Measurements from ENCODE around the gene GRID2.
"Not testable (repeated sequence)": the region's sequence is repeated elsewhere in the genome, so short reads cannot be mapped to it uniquely, and the experiment has no call there.

GRID2 gene

GRCh38 chr4:92268642-92269041 lies 35.1 kb upstream of the GRID2 start:
- TF ChIP-seq, protein P1, sequence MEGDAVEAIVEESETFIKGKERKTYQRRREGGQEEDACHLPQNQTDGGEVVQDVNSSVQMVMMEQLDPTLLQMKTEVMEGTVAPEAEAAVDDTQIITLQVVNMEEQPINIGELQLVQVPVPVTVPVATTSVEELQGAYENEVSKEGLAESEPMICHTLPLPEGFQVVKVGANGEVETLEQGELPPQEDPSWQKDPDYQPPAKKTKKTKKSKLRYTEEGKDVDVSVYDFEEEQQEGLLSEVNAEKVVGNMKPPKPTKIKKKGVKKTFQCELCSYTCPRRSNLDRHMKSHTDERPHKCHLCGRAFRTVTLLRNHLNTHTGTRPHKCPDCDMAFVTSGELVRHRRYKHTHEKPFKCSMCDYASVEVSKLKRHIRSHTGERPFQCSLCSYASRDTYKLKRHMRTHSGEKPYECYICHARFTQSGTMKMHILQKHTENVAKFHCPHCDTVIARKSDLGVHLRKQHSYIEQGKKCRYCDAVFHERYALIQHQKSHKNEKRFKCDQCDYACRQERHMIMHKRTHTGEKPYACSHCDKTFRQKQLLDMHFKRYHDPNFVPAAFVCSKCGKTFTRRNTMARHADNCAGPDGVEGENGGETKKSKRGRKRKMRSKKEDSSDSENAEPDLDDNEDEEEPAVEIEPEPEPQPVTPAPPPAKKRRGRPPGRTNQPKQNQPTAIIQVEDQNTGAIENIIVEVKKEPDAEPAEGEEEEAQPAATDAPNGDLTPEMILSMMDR (IDR thresholded peaks at IDR 0.05; ENCODE audit: borderline replicate concordance, control extremely low read depth, extremely low read depth, insufficient read depth, missing control alignments), result no peak
- DNase-seq (ENCODE audit: low spot score), result no peak
- in situ Hi-C loops (cut with MboI; ENCODE audit: low sequenced_read_pairs, unreplicated experiment), result no loop called here

- in situ Hi-C loops (cut with MboI; ENCODE audit: low sequenced_read_pairs, unreplicated experiment), result no loop called here
- no peak for DNase-seq (ENCODE audit: low spot score)
- TF ChIP-seq, protein P1 (IDR thresholded peaks at IDR 0.05; ENCODE audit: borderline replicate concordance, control extremely low read depth, extremely low read depth, insufficient read depth, missing control alignments), result no peak
Measured at GRCh38 chr4:92270908-92271307, 32.9 kb upstream of the GRID2 start.

DNA sequence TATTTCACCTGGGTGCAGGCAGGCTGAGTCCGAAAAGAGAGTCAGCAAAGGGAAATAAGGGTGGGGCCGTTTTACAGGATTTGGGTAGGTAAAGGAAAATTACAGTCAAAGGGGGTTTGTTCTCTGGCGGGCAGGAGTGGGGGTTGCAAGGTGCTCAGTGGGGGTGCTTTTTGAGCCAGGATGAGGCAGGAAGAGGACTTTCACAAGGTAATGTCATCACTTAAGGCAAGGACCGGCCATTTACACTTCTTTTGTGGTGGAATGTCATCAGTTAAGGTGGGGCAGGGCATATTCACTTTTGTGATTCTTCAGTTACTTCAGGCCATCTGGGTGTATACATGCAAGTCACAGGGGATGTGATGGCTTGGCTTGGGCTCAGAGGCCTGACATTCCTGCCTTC lies 32.2 kb upstream of the GRID2 start:
- in situ Hi-C loops (cut with MboI; ENCODE audit: low sequenced_read_pairs, unreplicated experiment); DNase-seq (ENCODE audit: low spot score): not testable (repeated sequence)

DNA sequence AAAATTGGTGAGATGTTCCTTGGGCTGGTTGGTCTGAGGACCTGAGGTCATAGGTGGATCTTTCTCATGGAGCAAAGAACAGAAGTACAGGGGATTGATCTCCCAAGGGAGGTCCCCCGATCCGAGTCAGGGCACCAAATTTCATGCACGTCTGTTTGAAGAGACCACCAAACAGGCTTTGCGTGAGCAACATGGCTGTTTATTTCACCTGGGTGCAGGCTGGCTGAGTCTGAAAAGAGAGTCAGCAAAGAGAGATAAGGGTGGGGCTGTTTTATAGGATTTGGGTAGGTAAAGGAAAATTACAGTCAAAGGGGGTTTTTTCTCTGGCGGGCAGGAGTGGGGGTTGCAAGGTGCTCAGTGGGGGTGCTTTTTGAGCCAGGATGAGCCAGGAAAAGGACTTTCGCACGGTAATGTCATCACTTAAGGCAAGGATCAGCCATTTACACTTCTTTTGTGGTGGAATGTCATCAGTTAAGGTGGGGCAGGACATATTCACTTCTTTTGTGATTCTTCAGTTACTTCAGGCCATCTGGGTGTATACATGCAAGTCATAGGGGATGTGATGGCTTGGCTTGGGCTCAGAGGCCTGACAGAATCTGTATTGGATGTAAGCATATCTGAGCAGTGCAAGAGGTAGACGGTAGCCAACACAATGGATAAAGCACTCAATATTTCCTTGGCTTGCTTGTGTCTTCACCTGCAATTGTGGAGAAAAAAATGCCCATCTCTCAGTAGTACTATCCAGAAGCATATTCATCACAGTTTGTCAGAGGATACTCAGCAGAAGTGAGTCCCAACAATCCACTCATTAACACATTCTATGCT lies 26.5 kb upstream of the GRID2 start:
- in situ Hi-C loops (cut with MboI; ENCODE audit: low sequenced_read_pairs, unreplicated experiment); DNase-seq (ENCODE audit: low spot score): not testable (repeated sequence)

DNA sequence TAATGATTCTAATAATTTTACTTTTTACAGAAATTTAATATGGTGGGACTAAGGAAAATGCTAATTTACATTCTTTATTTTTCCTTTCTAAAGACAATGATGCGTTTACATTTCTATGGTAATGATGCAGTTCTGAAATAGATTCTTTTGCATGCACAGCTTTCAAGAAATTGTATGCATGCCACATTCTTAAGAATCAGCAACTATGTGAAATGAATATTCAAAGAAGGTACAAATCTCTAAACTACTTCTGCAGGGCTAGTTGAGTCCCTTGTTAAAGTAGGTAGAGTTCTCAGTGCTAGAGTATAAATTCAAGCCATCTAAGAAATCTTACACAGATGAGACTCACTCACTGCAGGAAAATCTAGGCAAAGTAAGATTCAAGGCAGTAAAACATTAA lies 24.5 kb upstream of the GRID2 start:
- TF ChIP-seq, protein P1 (IDR thresholded peaks at IDR 0.05; ENCODE audit: borderline replicate concordance, control extremely low read depth, extremely low read depth, insufficient read depth, missing control alignments), result no peak
- in situ Hi-C loops (cut with MboI; ENCODE audit: low sequenced_read_pairs, unreplicated experiment), result no loop called here
- DNase-seq (ENCODE audit: low spot score), result no peak

- TF ChIP-seq, protein P1 (IDR thresholded peaks at IDR 0.05; ENCODE audit: borderline replicate concordance, control extremely low read depth, extremely low read depth, insufficient read depth, missing control alignments), result no peak
- in situ Hi-C loops (cut with MboI; ENCODE audit: low sequenced_read_pairs, unreplicated experiment), result no loop called here
- DNase-seq (ENCODE audit: low spot score), result no peak
Measured at GRCh38 chr4:92299152-92299551, 4.6 kb upstream of the GRID2 start.

DNA sequence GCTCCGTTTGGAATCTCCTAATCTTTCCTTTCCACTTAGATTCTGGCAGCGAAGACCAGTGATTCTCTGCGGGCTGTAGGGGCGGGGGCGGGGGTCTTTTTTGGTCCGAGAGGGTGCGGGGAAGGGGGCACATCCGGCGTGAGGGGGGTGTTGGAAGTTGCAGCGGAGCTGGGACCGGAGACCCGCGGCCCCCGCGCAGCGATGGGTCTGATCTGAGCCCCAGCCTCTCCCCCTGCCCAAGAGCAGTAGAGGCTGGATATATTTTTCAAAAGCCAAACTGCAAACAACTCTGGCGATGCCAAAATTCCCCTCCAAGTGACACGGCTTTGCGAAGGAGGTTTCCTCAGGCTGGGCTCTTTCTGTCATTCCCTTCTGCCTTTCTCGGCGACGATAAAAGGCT lies 355 bp downstream of the GRID2 start:
- DNase-seq (ENCODE audit: low spot score), result peak; percentile 10
- in situ Hi-C loops (cut with MboI; ENCODE audit: low sequenced_read_pairs, unreplicated experiment), result no loop called here
- TF ChIP-seq, protein P1 (IDR thresholded peaks at IDR 0.05; ENCODE audit: borderline replicate concordance, control extremely low read depth, extremely low read depth, insufficient read depth, missing control alignments), result no peak

DNA sequence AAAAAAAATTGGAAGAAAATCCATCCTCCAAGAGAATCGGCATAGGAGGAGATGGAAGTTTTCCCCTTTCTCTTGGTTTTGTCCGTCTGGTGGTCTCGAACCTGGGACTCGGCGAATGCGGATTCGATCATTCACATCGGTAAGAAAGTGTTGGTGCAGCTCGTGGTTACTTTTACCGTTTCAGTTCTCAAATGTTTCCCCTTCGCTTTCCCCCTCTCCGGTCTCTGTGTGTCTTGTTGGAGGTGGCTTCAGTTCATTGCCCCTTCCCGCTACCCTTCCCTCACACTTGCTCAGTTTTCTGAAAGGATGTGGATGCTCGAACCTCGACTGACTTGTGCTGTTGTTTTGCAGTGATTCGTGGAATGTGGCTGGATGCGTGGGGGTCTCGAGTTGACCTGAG lies 840 bp downstream of the GRID2 start:
- TF ChIP-seq, protein P1 (IDR thresholded peaks at IDR 0.05; ENCODE audit: borderline replicate concordance, control extremely low read depth, extremely low read depth, insufficient read depth, missing control alignments), result no peak

More for the DNA sequence above, 840 bp downstream of the GRID2 start:
- in situ Hi-C loops (cut with MboI; ENCODE audit: low sequenced_read_pairs, unreplicated experiment), result no loop called here
- DNase-seq (ENCODE audit: low spot score), result peak; percentile 24
